B cell (primary cell): Measurements from ENCODE around the gene NIPAL4. TPM values are rescaled to one million over a fixed set of nuclear protein-coding genes. Genes with fewer than 3 reads are reported as not detected.

ENCODE experiments used
- ATAC-seq: fragments of 200-7000 bp; cut with Tn5 transposase; one replicate; pipeline ENCODE4 v1.10.0; 2021; ENCODE audit warnings: low read depth, mild to moderate bottlenecking, moderate number of reproducible peaks, moderate library complexity
- CTCF ChIA-PET: fragments of 350-600 bp; sonication (Branson Sonifier 250); formaldehyde crosslinking; loops from one replicate; lab custom pipeline; 2021; ENCODE audit warnings: antibody characterized with exemption, inconsistent platforms; lab: Charles Lee
- POLR2A ChIA-PET: fragments of 350-600 bp; sonication (Branson Sonifier 250); formaldehyde crosslinking; loops from one replicate; lab custom pipeline; 2021; ENCODE audit warnings: antibody characterized with exemption; lab: Charles Lee
- DNase-seq: peaks from one replicate; pipeline ENCODE4 v3.0.0; 2013
- H2AFZ ChIP-seq: 2 replicates; pipeline ENCODE4 v1.6.1; 2012; ENCODE audit warnings: mild to moderate bottlenecking, low read depth, low read length; ENCODE audit not compliant: insufficient read depth, poor library complexity, severe bottlenecking
- H3K27ac ChIP-seq, 2 donors: 1 replicate in 1 of 2; 2 replicates in 1 of 2; pipeline ENCODE4 v1.5.1; 2012 to 2013; ENCODE audit warnings: low read length in 2 of 2, mild to moderate bottlenecking in 2 of 2, moderate library complexity in 1 of 2
- H3K27me3 ChIP-seq, 4 experiments: fragments of 200-600 bp in 1 of 4; sonication (generic) in 1 of 4; replicated peaks in 1 of 4; 1 replicate in 2 of 4; 2 replicates in 2 of 4; pipeline versions ENCODE4 v1.6.1 to v1.7.0; 2013 to 2016; ENCODE audit warnings: low read length in 3 of 4, mild to moderate bottlenecking in 2 of 4, mixed read lengths in 1 of 4, moderate library complexity in 1 of 4; ENCODE audit not compliant: insufficient read depth in 4 of 4, control insufficient read depth in 3 of 4; ENCODE audit errors: control extremely low read depth in 1 of 4
- H3K36me3 ChIP-seq, 2 experiments: replicated peaks in 1 of 2; 1 replicate in 1 of 2; 2 replicates in 1 of 2; pipeline versions ENCODE4 v1.6.1 to v1.7.1; 2013; ENCODE audit warnings: low read length in 1 of 2; ENCODE audit not compliant: insufficient read depth in 2 of 2, control insufficient read depth in 1 of 2; ENCODE audit errors: control extremely low read depth in 1 of 2, extremely low read depth in 1 of 2
- H3K4me1 ChIP-seq, 2 donors: fragments of 200-600 bp in 1 of 2; sonication (generic) in 1 of 2; 1 replicate in 1 of 2; 2 replicates in 1 of 2; pipeline versions ENCODE4 v1.5.1 to v1.6.1; 2013 to 2017; ENCODE audit warnings: low read length in 2 of 2; ENCODE audit not compliant: control insufficient read depth in 2 of 2, insufficient read depth in 2 of 2
- H3K4me2 ChIP-seq: replicated peaks from 2 replicates; pipeline ENCODE3; 2012; ENCODE audit warnings: mild to moderate bottlenecking, low read depth, low read length; ENCODE audit not compliant: poor library complexity, severe bottlenecking
- H3K4me3 ChIP-seq, 5 experiments: fragments of 200-600 bp in 1 of 5; sonication (generic) in 1 of 5; 1 replicate in 3 of 5; 2 replicates in 2 of 5; pipeline versions ENCODE4 v1.5.1 to v1.7.0; 2011 to 2016; ENCODE audit warnings: low read length in 4 of 5, mild to moderate bottlenecking in 4 of 5, low read depth in 2 of 5, control low read depth in 1 of 5, moderate library complexity in 1 of 5; ENCODE audit not compliant: insufficient read depth in 1 of 5; ENCODE audit errors: control extremely low read depth in 1 of 5, extremely low read depth in 1 of 5
- H3K79me2 ChIP-seq: fragments of 200-600 bp; sonication (generic); one replicate; pipeline ENCODE4 v1.6.0; 2016; ENCODE audit warnings: low read length; ENCODE audit not compliant: control insufficient read depth, insufficient read depth
- H3K9ac ChIP-seq: fragments of 200-600 bp; sonication (generic); 2 replicates; pipeline ENCODE4 v1.6.1; 2017; ENCODE audit warnings: mild to moderate bottlenecking, low read length, moderate library complexity
- H3K9me3 ChIP-seq, 3 donors: one replicate each; pipeline versions ENCODE4 v1.6.1 to v1.7.1; 2013; ENCODE audit warnings: low read length in 2 of 3; ENCODE audit not compliant: control insufficient read depth in 2 of 3, insufficient read depth in 1 of 3; ENCODE audit errors: control extremely low read depth in 1 of 3
- H4K20me1 ChIP-seq: 2 replicates; pipeline ENCODE4 v1.6.0; 2012; ENCODE audit warnings: mild to moderate bottlenecking, low read length; ENCODE audit not compliant: insufficient read depth, control insufficient read depth, poor library complexity, severe bottlenecking
- H3K27ac Mint-ChIP-seq: one replicate; pipeline ENCODE4 v1.8.0; 2021; ENCODE audit warnings: mixed read lengths
- H3K27me3 Mint-ChIP-seq: one replicate; pipeline ENCODE4 v1.8.0; 2021; ENCODE audit warnings: mixed read lengths
- H3K4me1 Mint-ChIP-seq: one replicate; pipeline ENCODE4 v1.8.0; 2021; ENCODE audit warnings: mixed read lengths
- H3K4me3 Mint-ChIP-seq: one replicate; pipeline ENCODE4 v1.8.0; 2021; ENCODE audit warnings: mixed read lengths
- H3K9me3 Mint-ChIP-seq: one replicate; pipeline ENCODE4 v1.8.0; 2022; ENCODE audit warnings: mixed read lengths; ENCODE audit not compliant: insufficient read depth
- CTCF ChIP-seq: fragments of 200-600 bp; IDR thresholded peaks from one replicate; pipeline ENCODE4 v1.8.0; 2022; ENCODE audit warnings: antibody characterized with exemption, mild to moderate bottlenecking
- EZH2 ChIP-seq: IDR thresholded peaks from 2 replicates; pipeline ENCODE4 v1.6.1; 2012; ENCODE audit warnings: borderline replicate concordance, low read depth, mild to moderate bottlenecking, moderate library complexity, low read length; ENCODE audit not compliant: insufficient read depth, poor library complexity, severe bottlenecking
- WGBS: methylation state at CpG from one replicate; pipeline ENCODE4 v1.1.5; 2013; ENCODE audit warnings: missing lambda C conversion rate; ENCODE audit not compliant: insufficient coverage; 5-methylcytosine and 5-hydroxymethylcytosine counted together
- intact Hi-C: fragments of 100-400 bp; cut with micrococcal nuclease; formaldehyde crosslinking; loops from one replicate; pipeline ENCODE4 v1.10.0; 2022
- polyA plus RNA-seq: library from polyadenylated mRNA; depleted of rRNA; stranded (reverse); fragments of >200 nt; gene quantifications from 2 replicates; pipeline ENCODE4 v1.2.3, GENCODE V29; 2012
- total RNA-seq, 2 donors: library from RNA; stranded (reverse); fragments of 120-200 nt in 1 of 2; gene quantifications; 1 replicate in 1 of 2; 2 replicates in 1 of 2; pipeline versions ENCODE4 v1.2.3 to v1.2.4, GENCODE V29; 2013 to 2022

Gene NIPAL4
- total and polyA plus RNA-seq, 2 donors (not counting 1 experiment from before 2014, with no cell fraction given): 4.6 to 6.4 TPM

GRCh38 chr5:157450024-157450423, 10.0 kb upstream of the NIPAL4 start:
- H3K27me3 ChIP-seq: no peaks in the 10 kb centered on the region
- H4K20me1 ChIP-seq: no peaks in the 10 kb centered on the region
- H3K27ac Mint-ChIP-seq: no peak overlapping the region
- peaks cover 1 to 10% of the 10 kb centered on the region in 2 donors for H3K4me1 ChIP-seq
- H3K79me2 ChIP-seq: no peaks in the 10 kb centered on the region
- H3K9me3 Mint-ChIP-seq: no peaks in the 10 kb centered on the region
- POLR2A ChIA-PET: interaction anchor here (1.2 to 1.9 kb wide), 2 partner anchors 9 to 31 kb away, joined by 3 to 5 read pairs; partner anchors contain the start of gene NIPAL4
- ATAC-seq (no peak), DNase-seq (no peak)
- TF ChIP-seq CTCF (no peak), EZH2 (no peak)
- H3K9ac ChIP-seq: no peak overlapping the region
- no peak overlapping the region for H3K4me3 ChIP-seq
- H3K4me3 Mint-ChIP-seq: no peak overlapping the region
- H3K9me3 ChIP-seq: no peaks in the 10 kb centered on the region
- no peaks in the 10 kb centered on the region for H3K36me3 ChIP-seq
- WGBS: 100% methylated on average over 1 of the region's 3 CpGs
- H3K27ac ChIP-seq: no peak overlapping the region
- H3K4me2 ChIP-seq: no peak overlapping the region
- CTCF ChIA-PET: interaction anchor here (0.9 to 2.9 kb wide), 6 partner anchors 9 to 293 kb away, joined by 3 to 11 read pairs (median 4); partner anchors contain the start of gene LSM11
- no peaks in the 10 kb centered on the region for H3K27me3 Mint-ChIP-seq
- H3K4me1 Mint-ChIP-seq: peaks cover 11% of the 10 kb centered on the region
- no peak overlapping the region for H2AFZ ChIP-seq
- intact Hi-C loops: no loop called here

GRCh38 chr5:157451806-157452205, 8.2 kb upstream of the NIPAL4 start:
- Histone ChIP-seq H3K4me1 (peaks cover 12 to 16% of the 10 kb centered on the region in 2 donors), H3K27ac (no peak overlapping the region), H3K9ac (no peak overlapping the region), H3K79me2 (no peaks in the 10 kb centered on the region), H3K4me2 (no peak overlapping the region), H3K36me3 (no peaks in the 10 kb centered on the region), H2AFZ (no peak overlapping the region), H3K27me3 (no peaks in the 10 kb centered on the region), H3K4me3 (no peak overlapping the region), H4K20me1 (no peaks in the 10 kb centered on the region), H3K9me3 (no peaks in the 10 kb centered on the region)
- no peaks in the 10 kb centered on the region for H3K9me3 Mint-ChIP-seq
- WGBS: 94% methylated on average over 2 of the region's 3 CpGs
- CTCF ChIA-PET: no interaction called here
- TF ChIP-seq CTCF: no peak
- DNase-seq (no peak), ATAC-seq (no peak)
- intact Hi-C loops: no loop called here
- no peak overlapping the region for H3K4me3 Mint-ChIP-seq
- H3K4me1 Mint-ChIP-seq: peaks cover 20% of the 10 kb centered on the region
- no peaks in the 10 kb centered on the region for H3K27me3 Mint-ChIP-seq
- POLR2A ChIA-PET: no interaction called here
- H3K27ac Mint-ChIP-seq: no peak overlapping the region
